Activated T-cell treated with anti-CD3 and anti-CD28 coated beads, Interleukin-2, amount 50 U/mL, for 48 hours (primary cell): Measurements from ENCODE around the gene HNF1B.
"Not testable (repeated sequence)": the region's sequence is repeated elsewhere in the genome, so short reads cannot be mapped to it uniquely, and the experiment has no call there.

Experiments
- DNase-seq, 2 experiments: peaks; one replicate each; pipeline ENCODE4 v3.0.0-alpha.2; 2020

HNF1B gene, protein sequence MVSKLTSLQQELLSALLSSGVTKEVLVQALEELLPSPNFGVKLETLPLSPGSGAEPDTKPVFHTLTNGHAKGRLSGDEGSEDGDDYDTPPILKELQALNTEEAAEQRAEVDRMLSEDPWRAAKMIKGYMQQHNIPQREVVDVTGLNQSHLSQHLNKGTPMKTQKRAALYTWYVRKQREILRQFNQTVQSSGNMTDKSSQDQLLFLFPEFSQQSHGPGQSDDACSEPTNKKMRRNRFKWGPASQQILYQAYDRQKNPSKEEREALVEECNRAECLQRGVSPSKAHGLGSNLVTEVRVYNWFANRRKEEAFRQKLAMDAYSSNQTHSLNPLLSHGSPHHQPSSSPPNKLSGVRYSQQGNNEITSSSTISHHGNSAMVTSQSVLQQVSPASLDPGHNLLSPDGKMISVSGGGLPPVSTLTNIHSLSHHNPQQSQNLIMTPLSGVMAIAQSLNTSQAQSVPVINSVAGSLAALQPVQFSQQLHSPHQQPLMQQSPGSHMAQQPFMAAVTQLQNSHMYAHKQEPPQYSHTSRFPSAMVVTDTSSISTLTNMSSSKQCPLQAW

GRCh38 chr17:37744961-37745800 lies at the start of gene HNF1B:
HNF1B (minus strand) TSS chr17:37745059; CDS start chr17:37744884, 175 bp downstream.
- DNase-seq = peak; percentile 33 to 34

DNA sequence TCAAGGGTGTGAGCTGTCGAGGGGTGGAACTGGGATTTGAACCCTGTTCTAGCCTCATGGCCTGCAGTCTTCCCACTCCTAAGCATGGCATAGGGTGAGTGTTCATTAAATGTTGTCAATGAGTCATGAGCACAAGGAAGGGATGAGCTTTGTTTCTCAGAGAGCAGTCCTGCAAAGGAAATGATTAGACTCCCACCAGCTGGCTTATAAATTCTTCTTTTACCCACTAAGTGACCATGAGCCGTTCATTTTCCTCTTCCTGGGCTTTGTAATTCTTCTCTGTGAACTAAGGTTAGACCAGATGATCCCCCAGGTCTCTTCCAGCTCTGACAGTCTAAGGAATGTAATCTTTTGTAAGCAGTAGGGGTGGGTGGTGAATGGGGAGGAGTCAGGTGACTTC lies 47.9 kb upstream of the HNF1B start:
- no peak for DNase-seq

GRCh38 chr17:37791447-37792399 lies 46.9 kb upstream of the HNF1B start:
- DNase-seq = peak; percentile 47 to 52

DNA sequence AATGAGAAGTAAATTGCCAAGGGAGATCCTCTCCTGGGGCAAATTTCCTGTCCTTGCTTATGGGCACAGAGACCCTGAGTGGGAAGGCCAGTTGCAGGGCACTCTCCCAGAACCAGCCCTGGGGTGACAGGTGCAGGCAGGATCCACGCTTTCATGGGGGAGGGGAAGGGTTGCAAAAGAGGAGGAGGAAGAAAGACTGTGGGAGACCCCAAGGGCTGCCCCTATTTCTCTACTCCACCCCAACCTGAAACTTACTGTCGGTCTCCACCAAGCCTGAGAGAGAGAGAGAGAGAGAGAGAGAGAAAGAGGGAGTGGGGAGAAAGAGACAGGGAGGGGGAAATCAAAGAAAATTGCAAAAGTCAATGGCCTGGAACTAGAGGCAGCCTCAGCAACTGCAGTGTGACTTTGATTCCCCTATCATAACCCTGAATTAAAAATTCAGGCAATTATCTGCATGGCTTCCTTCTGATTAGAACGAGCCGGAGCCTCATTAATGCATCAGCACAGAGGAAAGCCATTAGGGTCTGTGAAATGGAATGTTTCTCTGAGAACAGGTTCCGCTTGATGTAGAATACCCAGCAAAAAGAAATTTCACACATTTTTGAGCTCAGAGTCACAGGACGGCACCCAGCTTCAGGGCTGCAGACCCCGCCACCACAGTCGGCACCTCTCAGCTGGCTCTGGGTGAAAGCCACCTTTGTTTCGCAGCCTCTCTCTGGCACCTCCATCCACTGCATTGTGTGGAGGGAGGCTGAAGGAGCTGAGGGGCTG lies 45.1 kb upstream of the HNF1B start:
- DNase-seq = no peak

DNA sequence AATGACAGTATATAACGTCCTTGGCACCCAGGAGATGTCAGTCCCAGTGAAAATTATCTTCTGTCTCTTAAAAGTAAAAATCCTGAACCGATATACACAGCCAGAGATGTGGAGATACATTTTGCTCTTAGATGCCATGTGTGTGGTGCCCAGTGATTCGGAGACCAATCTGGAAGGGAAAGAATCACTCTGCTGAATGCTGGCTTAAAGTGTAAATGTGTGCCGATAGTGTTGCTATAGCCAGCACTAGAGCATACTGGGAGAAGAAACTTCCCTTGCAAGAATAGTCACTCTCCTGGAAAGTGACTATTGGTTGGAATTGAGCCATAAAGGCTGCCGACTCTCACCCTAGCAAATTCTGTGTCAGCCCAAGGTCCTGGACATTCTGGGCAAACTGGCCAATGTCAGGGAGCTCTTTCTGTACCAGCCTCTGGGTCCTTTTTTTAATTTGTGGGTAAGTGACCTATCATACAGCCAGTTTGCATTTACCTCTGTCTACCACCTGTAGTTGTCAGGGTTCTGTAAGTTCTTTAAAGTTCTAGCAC lies 44.2 kb upstream of the HNF1B start:
- no peak for DNase-seq

GRCh38 chr17:37788526-37788925 lies 43.7 kb upstream of the HNF1B start:
- DNase-seq = no peak

GRCh38 chr17:37787055-37787757 lies 42.3 kb upstream of the HNF1B start:
- DNase-seq = no peak

DNA sequence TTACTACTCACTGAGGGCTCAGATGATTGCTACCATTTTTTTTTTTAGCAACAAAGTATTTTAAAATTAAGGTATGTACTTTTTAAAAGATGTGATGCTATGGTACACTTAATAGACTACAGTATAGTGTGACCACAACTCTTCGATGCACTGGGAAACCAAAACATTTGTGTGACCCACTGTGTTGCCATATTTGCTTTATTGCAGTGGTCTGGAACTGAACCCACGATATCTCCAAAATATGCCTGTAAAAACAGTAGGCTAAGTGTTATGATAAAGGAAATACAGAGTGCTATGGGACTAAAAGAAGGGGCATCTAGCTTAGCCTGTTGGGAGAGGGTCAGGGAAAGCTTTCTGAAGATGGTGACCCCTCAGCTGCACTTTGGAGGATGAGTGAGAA lies 41.6 kb upstream of the HNF1B start:
- DNase-seq = no peak

DNA sequence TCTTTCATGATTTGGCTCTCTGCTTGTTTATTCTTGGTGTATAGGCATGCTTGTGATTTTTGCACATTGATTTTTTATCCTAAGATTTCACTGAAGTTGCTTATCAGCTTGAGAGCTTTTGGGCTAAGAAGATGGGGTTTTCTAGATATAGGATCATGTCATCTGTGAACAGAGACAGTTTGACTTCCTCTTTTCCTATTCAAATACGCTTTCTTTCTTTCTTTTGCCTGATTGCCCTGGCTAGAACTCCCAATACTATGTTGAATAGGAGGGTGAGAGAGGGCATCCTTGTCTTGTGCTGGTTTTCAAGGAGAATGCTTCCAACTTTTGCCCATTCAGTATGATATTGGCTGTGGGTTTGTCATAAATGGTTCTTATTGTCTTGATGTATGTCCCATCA lies 37.6 kb upstream of the HNF1B start:
- not testable (repeated sequence) for DNase-seq

DNA sequence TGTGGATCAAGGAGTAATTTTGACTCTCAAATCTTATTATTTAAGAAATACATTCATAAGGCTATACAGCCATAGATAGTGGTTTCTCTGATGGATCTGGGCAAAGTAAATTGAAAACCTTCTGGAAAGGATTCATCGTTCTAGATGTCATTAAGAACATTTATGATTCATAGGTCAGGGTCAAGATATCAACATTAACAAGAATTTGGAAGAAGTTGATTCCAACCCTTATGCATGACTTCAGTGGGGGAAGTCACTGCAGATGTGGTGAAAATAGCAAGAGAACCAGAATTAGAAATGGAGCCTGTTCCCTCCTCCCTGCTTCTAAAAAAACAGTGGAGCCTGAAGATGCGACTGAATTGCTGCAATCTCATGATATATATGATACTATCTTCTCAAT lies 36.6 kb upstream of the HNF1B start:
- DNase-seq = no peak

DNA sequence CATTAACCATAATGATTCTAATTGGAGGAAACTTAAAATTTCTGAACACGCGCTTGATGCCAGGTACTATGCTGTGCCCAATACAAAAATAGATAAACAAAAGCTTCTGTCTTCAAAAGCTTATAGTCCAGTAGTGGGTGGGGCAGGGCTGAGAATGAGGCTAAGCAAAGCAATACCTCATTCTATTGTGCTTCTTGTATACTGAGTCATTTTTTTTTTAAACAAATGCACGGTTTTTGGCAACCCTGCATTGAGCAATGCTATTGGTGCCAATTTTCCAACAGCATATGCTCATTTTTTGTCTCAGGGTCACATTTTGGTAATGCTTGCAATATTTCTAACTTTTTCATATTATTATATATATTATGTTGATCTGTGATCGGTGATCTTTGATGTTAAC lies 34.7 kb upstream of the HNF1B start:
- no peak for DNase-seq

DNA sequence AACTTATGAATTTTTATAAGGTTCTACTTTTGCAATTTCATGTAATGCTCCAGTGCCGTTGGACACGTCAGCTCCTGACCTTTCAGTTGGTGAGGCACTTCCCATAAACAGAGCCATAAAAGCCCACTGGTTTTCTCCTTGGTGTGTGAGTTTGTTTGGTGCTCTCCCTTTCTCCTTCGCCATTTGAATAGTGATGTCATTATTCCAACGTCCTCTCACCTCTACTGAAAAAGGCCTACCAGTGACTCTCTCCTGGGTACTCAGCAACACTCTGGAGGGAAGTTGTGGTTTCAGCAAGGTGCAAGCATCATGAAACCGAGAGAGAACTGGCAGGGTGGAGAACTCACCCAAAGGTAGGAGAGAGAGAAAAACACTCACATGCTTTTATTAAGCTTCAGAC lies 29.6 kb upstream of the HNF1B start:
- peak; percentile 43 to 48 for DNase-seq

DNA sequence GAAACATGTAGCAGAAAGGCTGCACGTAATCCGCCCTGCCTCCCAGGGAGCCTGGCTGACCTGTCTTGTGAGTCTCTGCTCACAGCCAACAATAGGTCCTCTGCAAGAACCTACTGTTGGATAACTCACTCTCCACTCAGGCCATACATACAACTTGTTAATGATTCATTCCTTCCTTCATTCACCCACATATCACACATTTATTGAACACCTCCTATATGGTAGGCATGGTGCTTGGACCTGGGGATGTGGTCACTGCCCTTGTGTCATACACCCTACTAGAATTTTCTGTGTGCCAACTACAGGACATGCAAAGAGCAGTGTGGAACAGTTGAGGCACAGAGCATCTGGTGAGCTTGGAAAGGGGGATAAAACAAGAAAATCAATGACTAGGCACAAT lies 28.1 kb upstream of the HNF1B start:
- DNase-seq = no peak

GRCh38 chr17:37770631-37771518 lies 26.0 kb upstream of the HNF1B start:
- DNase-seq = peak; percentile 62 to 69

GRCh38 chr17:37769050-37769449 lies 24.2 kb upstream of the HNF1B start:
- no peak for DNase-seq

- no peak for DNase-seq
Observed at GRCh38 chr17:37768438-37768837, 23.6 kb upstream of the HNF1B start.

GRCh38 chr17:37766971-37767370 lies 22.1 kb upstream of the HNF1B start:
- no peak for DNase-seq

- DNase-seq = no peak
Observed at GRCh38 chr17:37764383-37764782, 19.5 kb upstream of the HNF1B start.

- no peak for DNase-seq
Observed at GRCh38 chr17:37762666-37763065, 17.8 kb upstream of the HNF1B start.

- no peak for DNase-seq
Observed at GRCh38 chr17:37761961-37762360, 17.1 kb upstream of the HNF1B start.
